Activated CD4-positive, alpha-beta T cell treated with anti-CD3 and anti-CD28 coated beads, Interleukin-2, amount 50 U/mL, for 16 hours (primary cell): ENCODE measurements around the gene SH3D19.

Source experiments
- DNase-seq: peaks from one replicate; pipeline ENCODE4 v3.0.0-alpha.2; 2020

The SH3D19 gene

GRCh38 chr4:151193414-151193813, 132.0 kb downstream of the SH3D19 start:
- no peak for DNase-seq

GRCh38 chr4:151192556-151193235, 132.7 kb downstream of the SH3D19 start:
- DNase-seq = no peak

DNA sequence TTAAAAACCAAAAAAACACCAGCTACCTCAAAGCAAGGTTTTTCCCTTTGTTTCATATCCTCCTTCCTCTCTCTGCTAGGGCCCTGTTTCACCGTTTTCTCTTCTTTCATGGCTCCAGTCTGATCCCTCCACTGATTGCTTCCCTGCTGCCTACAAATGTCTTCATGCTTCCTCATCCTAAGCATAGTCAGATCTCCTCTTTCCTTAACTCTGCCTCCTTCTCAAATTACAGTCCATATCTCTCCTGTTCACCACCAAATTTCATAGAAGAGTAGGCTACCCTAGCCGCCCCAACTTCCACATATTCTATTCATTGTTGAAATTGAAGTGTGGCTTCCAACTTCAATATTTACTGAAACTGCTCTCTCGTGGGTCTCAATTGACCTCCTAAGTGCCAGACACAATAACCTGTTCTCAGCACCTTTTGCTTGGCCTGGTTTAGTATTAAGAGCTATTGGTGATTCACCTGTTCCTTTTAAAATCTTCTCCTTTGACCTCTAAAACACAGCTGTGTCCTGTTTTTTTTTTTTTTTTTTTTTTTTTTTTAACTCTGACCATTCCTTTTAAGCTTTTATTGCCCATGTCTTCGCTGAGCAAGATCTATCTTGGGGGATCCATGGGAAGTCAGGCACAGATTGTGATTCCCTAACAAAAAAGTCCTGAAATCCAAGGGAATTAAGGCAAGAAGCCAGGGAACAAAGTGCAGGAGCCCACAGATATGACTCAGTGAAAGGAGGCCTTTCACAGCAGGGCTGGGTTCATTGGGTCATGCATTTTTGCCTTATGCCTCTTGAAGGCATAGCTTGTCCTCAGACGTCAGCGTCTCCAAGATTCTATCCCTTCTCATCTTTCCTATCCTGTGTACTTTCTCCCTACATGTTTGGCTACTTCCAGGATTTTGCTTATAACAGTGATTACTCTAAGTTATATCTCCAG, 140.6 kb downstream of the SH3D19 start:
- DNase-seq = no peak

DNA sequence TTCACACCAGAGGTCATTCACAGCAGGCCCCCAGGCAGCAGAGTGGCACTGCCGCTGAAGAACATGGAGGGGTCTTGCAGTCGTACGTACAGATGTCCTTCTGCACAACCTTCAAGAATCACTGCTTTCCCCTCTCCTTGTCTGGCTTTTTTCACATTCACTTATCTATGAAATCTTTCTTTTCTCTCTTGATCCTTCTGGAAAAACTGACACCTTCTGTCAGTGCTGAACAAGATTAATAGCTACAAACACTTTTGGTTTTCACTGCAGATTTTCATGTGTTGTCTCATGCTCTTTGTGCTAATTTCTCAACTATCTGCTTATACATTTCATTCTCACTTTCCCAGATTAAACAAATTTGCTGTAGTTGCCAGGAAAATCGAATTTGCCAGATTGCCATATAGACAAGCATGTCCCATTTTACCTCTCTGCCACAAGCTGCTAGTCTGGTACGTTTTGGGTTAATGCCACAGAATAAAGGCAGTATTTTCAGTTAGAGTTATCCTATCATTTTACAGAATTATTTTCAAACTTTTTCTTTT, 142.9 kb downstream of the SH3D19 start:
- no peak for DNase-seq

DNA sequence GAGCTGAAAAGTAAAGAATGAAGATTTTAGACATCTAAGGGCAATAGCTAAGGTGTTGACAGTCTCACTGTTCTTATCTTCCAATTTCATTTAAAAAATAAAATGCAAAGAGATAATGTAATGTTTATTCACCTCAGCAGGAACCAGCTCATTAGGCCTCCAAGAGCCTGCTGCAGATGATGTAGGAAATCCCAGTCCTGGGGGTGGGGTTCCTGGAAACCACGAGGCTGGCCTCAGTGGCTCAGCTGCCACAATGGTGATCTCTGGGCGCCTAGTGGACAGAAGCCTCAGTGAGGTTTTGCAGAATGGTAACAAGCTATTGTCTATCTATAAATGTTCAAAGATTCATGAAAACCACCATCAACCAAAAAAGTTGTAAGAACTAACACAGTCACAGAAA, 148.7 kb downstream of the SH3D19 start:
- DNase-seq = no peak

GRCh38 chr4:151175754-151176631, 149.4 kb downstream of the SH3D19 start:
- DNase-seq = no peak

DNA sequence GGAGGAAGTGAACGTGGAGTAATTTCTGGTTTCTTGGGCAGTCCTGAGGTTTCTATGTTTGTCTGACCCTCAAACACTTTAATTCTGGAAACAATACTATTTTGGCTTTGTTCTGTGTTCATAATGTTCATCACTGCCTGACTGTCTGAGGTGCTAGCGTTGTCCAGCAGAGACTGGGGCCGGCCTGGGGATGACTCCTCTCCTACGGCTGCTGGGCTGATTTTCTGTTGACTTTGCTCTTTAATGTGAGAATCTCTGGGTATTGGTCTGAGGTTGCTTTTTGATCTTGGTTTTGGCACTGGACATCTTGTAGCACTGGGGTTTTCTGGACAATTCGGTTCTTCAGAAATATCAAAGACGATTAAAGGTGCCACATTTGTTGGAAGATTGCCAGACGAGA, 150.2 kb downstream of the SH3D19 start:
- DNase-seq = no peak

- no peak for DNase-seq
These were observed 150.6 kb downstream of the SH3D19 start for GRCh38 chr4:151174784-151175183.

GRCh38 chr4:151173871-151174270, 151.5 kb downstream of the SH3D19 start:
- DNase-seq = no peak

GRCh38 chr4:151169900-151170299, 155.5 kb downstream of the SH3D19 start:
- no peak for DNase-seq

DNA sequence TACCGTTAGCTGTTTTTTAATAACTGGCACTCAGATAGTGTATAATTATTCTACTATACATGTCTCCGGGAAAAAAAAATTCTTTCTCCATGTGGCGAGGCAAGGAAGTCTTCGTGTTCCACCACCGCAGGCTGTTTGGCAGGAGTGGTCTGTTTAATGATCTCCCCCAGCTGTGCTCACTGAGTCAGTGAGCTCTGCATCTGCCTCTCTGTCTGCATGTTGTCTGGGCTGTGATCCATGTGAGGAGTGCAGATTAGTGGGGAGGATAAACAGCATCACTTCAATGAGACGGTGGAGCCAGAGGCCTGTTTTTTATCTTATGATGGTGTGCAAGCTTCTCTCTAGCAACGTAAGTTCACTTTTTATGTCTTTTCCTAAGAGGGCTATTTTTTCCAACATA, 156.2 kb downstream of the SH3D19 start:
- DNase-seq = no peak

DNA sequence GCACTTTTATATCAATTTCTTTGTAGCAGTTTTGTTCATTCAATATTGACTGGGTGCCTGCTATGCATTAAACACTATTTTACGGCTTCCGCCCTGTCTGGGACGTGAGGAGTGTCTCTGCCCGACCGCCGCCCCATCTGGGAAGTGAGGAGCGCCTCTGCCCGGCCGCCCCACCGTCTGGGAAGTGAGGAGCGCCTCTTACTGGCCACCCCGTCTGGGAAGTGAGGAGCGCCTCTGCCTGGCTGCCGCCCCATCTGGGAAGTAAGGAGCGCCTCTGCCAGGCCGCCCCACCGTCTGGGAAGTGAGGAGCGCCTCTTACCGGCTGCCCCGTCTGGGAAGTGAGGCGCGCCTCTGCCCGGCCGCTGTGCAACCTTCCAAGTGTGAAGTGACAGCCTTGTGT, 157.8 kb downstream of the SH3D19 start:
- DNase-seq = no peak

- no peak for DNase-seq
These were observed 158.8 kb downstream of the SH3D19 start for GRCh38 chr4:151166636-151167035.

DNA sequence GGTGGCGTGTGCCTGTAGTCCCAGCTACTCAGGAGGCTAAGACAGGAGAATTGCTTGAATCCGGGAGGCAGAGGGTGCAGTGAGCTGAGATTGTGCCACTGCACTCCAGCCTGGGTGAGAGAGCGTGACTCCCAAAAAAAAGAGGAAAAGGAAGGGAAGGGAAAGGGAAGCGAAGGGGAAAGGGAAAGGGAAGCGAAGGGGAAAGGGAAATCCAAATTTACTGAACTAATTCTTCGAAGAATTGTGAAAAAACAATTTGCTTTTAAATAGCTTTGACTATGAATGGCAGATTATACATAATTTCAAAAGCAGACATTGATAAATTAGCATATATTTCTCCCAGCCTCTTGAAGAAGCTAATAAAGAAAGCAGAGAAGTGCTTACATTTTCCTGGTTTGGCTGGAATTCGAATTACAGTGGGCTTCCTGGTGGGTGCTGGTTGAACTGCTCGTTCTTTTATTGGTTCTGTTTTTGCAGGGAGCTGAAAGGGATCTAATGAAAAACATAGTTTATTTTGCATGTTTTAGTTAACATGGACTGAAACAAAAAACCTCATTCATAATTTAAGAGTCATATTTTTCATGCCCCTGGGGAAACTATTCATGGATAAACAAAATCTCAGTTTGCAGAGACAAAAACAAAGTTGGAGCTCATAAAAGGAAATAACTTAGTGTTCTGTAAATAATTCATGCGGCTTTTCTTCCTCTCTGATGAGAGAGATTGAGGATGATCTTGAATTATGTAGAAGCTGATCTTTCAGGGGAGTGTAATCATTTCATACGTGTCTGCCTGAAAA, 160.0 kb downstream of the SH3D19 start:
- DNase-seq = no peak

- DNase-seq = no peak
These were observed 161.6 kb downstream of the SH3D19 start for GRCh38 chr4:151163855-151164254.

- no peak for DNase-seq
These were observed 166.4 kb downstream of the SH3D19 start for GRCh38 chr4:151158979-151159378.

DNA sequence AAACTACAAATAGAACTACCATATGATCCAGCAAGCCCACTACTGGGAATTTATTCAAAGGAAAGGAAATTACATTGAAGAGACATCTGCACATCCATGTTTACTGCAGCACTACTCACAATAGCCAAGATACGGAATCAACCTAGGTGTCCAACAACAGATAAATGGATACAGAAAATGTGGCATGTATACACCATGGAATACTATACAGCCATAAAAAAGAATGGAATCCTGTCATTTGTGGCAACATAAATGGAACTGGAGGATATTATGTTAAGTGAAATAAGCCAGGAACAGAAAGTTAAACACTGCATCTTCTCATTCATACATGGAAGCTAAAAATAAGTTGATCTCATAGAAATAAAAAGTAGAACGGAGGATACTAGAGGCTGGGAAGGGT, 167.9 kb downstream of the SH3D19 start:
- no peak for DNase-seq

GRCh38 chr4:151153585-151153984, 171.8 kb downstream of the SH3D19 start:
- DNase-seq = no peak

- DNase-seq = no peak
These were observed 173.4 kb downstream of the SH3D19 start for GRCh38 chr4:151152028-151152427.

DNA sequence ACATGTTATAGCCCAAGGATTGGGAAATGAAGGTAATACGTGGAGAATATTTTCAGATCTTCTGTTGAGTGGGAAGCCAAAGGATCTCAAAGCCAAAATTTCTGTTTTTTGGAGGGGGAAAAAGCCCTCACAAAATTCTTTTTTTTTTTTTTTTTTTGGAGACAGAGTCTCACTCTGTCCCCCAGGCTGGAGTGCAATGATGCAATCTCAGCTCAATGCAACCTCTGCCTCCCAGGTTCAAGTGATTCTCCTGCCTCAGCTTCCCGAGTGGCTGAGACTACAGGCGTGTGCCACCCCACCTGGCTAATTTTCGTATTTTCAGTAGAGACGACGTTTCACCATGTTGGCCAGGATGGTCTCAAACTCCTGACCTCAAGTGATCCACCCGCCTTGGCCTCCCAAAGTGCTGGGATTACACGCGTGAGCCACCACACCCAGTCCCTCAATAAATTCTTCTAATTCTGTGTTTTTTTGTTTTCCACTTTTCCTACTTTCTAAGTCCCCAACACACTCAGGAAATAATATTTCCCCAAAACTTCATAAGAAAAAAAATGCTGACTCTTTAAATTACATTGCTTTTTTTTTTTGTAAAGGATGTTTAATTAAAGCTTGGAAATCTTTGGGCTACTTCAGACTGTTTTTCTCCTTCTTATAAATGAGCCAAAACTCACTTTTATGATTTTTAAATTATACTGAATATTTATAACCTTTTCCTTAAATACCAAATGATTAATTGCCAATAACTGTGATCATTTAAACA, 174.4 kb downstream of the SH3D19 start:
- no peak for DNase-seq

DNA sequence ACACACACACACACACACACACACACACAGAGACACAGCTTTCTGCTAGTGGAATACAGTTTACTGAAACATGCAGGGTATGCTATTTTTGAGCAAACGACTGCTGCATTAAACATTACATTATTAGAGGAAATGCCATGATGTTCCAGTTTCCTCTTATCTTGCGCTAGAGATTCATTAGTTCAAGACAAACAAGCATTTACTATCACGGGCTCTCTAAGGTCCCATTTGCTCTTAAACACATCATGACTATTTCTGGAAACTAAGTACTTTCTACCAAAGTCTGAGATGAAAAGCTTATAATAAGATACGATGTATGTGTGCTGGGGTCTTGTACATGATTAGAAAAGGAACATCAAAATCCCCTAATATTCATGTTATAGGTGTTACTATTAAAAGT, 177.1 kb downstream of the SH3D19 start:
- DNase-seq = no peak
